T-helper 22 cell (primary cell): ENCODE data around the gene KIAA1958.

Experiments
- DNase-seq: peaks from one replicate; pipeline ENCODE4 v3.0.0-alpha.2; 2020; ENCODE audit warnings: low read depth

The KIAA1958 gene

GRCh38 chr9:112604790-112605189, 118.2 kb downstream of the KIAA1958 start:
- no peak for DNase-seq

- no peak for DNase-seq
These were observed 118.9 kb downstream of the KIAA1958 start for GRCh38 chr9:112605518-112605917.

- no peak for DNase-seq
These were observed 119.5 kb downstream of the KIAA1958 start for GRCh38 chr9:112605963-112606699.

GRCh38 chr9:112608851-112609250, 122.2 kb downstream of the KIAA1958 start:
- DNase-seq: no peak

- no peak for DNase-seq
These were observed 129.1 kb downstream of the KIAA1958 start for GRCh38 chr9:112615584-112616266.

- DNase-seq: no peak
These were observed 130.7 kb downstream of the KIAA1958 start for GRCh38 chr9:112617371-112617770.

- no peak for DNase-seq
These were observed 131.9 kb downstream of the KIAA1958 start for GRCh38 chr9:112618385-112619009.

GRCh38 chr9:112620388-112620787, 133.8 kb downstream of the KIAA1958 start:
- DNase-seq: no peak

- DNase-seq: no peak
These were observed 134.5 kb downstream of the KIAA1958 start for GRCh38 chr9:112621018-112621655.

- DNase-seq: no peak
These were observed 136.6 kb downstream of the KIAA1958 start for GRCh38 chr9:112623198-112623597.

- DNase-seq: no peak
These were observed 138.4 kb downstream of the KIAA1958 start for GRCh38 chr9:112624711-112625707.

GRCh38 chr9:112629671-112630485, 143.3 kb downstream of the KIAA1958 start:
- no peak for DNase-seq

- no peak for DNase-seq
These were observed 144.9 kb downstream of the KIAA1958 start for GRCh38 chr9:112631313-112632070.

GRCh38 chr9:112640311-112640710, 153.7 kb downstream of the KIAA1958 start:
- DNase-seq: no peak

GRCh38 chr9:112642126-112642525, 155.5 kb downstream of the KIAA1958 start:
- DNase-seq: no peak

- no peak for DNase-seq
These were observed 161.0 kb downstream of the KIAA1958 start for GRCh38 chr9:112647596-112647995.

GRCh38 chr9:112648624-112649023, 162.0 kb downstream of the KIAA1958 start:
- DNase-seq: no peak

GRCh38 chr9:112654282-112654681, 167.7 kb downstream of the KIAA1958 start:
- no peak for DNase-seq

GRCh38 chr9:112655668-112656067, 169.0 kb downstream of the KIAA1958 start:
- no peak for DNase-seq

- DNase-seq: no peak
These were observed 173.3 kb downstream of the KIAA1958 start for GRCh38 chr9:112659906-112660305.
